GM10248 (cell line): ENCODE data around the gene OR6Q1.

ENCODE experiments used
- CTCF ChIA-PET: fragments of 300-600 bp; sonication (Branson Sonifier 250); formaldehyde crosslinking; extraction: SDS; loops from one replicate; lab custom pipeline; 2021; ENCODE audit warnings: antibody characterized with exemption; lab: Yijun Ruan, JAX
- POLR2A ChIA-PET: fragments of 350-650 bp; sonication (Branson Sonifier 250); formaldehyde crosslinking; extraction: SDS; loops from one replicate; lab custom pipeline; 2020; ENCODE audit warnings: antibody characterized with exemption; lab: Yijun Ruan, JAX
- DNase-seq: peaks from one replicate; pipeline ENCODE4 v3.0.0; 2012; ENCODE audit errors: extremely low spot score
- CTCF ChIP-seq: IDR thresholded peaks from 2 replicates; pipeline ENCODE4 v1.5.1; 2012; ENCODE audit warnings: mild to moderate bottlenecking, low read depth; ENCODE audit errors: extremely low read depth, missing control alignments, control extremely low read depth

OR6Q1 gene

DNA sequence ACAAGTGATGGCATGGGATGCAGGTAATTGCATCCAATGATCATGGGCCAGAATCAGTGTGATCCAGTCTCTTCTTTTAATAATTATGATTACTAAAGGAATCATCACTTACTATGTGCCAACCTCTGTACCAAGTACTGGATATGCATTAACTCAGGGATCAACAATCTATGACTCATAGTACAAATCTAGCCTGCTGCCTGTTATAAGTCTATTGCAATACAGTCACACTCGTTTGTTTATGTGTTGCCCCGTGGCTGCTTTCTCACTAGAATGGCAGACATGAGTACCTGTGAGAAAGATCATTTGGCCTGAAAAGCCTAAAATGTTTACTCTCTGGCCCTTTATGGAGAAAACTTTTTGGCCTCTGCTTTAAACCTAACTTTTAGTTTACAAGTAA is 45.0 kb downstream of the OR6Q1 start:
- TF ChIP-seq CTCF = no peak
- CTCF ChIA-PET = no interaction called here
- POLR2A ChIA-PET = no interaction called here
- no peak for DNase-seq
